Nucleus accumbens (tissue), 56 donors: ENCODE measurements around the gene GRIP1.

Source experiments
- DNase-seq, 56 donors: peaks; one replicate each; lab custom pipeline; 2025; lab: John Stamatoyannopoulos, UW

The GRIP1 gene

DNA sequence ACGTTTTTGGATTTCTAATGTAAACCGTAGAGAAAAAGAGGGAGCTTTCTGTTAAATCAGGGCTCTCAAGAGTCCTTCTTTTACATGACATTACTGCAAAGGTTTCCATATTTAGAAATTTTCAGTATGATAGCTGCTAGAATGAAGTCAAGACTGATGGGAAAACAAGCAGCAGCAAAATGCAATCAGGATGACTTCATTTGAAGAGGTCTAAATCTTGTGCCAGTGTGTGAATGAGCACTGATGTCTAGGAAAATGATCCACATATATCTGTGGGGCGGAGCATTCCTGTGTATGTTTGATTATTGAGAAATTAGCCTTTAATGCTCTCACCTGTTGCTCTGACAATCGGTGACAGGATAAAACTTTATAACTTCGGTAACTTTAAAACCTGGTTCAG, 73.6 kb downstream of the GRIP1 start:
- DNase-seq: no peak

DNA sequence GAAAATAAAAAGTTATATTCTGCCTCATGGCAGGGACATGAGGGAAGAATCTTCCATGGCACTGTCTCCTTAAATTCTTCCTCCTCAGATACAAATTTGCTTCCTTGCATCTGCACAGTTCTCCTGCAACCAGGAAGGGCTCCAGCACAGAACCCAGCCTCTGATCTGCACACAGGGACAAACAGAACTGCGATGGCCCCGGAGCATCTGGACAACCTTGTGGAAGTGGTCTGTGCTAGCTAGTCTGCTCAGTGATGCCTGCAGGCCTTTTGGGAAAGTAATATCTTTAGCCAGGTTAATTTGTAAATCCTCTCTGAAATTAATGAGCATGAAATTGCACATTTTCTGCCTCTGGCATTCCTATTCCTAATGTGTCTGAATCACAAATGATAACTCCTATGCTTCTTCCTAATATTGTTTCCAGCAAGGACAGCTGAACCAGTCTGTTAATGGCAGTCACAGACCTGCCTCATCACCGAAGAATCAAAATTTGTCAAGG, 74.8 kb downstream of the GRIP1 start:
- no peak for DNase-seq

DNA sequence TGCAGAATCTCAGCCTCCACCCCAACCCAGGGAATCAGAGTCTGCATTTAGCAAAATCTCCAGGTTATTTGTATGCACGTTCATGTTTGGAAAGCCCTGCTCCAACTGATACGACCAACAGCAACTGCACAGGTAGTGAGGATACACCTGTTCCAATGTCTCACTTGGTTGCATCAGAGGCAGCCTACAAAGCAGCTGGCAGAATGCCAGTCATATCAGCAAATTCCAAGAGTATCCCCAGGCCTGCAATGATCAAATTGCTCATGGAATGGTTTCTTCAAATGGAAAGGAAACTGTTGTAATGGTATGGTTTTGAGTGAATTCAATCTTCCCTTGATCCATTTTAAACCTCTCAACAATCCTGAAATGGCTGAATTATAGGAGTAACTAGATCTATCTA, 75.4 kb downstream of the GRIP1 start:
- no peak for DNase-seq

GRCh38 chr12:66602483-66603143, 76.3 kb downstream of the GRIP1 start:
- DNase-seq: no peak

DNA sequence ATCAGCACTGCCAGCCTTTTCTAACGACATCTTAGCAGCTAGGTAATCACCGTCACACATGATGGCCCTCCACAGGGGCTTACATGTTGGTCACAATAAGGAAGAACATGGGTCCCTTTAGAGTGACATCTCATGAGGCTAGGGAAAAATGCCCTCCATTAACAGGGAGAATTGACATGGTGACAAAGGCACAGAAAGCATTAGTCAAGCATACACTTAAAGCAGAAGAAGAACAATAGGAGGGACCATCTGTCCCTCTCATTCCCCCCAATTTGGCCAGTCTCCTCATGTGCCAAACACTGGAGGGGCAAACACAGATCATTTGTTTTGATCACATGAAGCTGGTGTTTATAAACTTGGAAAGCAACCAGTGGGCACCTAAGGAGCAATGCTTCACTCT, 78.0 kb downstream of the GRIP1 start:
- no peak for DNase-seq

DNA sequence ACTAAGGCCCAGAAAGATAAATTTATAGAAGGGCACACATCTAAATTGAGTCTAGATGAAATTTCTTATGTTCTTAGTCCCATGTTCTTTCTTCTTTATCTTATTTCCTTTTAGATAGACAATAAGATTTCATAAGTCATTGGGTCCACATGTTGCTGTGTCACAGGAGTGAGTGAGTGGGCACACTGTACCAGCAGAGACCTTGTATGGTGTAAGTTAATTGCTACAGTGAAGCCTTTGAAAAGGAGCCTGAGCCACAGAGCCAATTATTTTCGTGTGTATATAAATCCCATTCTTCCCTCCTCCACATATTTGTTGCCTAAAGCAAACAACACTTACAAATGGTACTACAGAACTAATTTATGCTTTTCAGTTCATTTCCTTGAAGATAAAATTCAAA, 79.1 kb downstream of the GRIP1 start:
- DNase-seq: no peak

GRCh38 chr12:66598608-66599007, 80.3 kb downstream of the GRIP1 start:
- no peak for DNase-seq

DNA sequence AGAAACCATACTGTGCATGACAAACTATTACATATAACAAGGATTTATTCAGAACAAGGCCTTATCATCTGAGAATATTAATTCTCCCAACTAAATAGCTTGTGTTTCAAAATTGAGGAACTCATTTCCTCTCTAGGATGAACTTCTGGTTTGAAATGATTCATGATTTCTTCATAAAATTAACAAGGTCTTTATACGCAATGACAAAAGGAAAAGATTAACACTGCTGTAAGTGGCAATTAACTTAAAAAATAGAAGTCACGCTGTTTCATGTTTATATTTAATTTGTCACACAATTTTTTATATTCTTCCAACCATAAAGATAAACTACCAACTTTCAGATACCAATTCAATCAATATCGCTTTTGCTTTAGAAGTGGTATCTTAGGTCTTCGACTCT, 80.8 kb downstream of the GRIP1 start:
- no peak for DNase-seq

DNA sequence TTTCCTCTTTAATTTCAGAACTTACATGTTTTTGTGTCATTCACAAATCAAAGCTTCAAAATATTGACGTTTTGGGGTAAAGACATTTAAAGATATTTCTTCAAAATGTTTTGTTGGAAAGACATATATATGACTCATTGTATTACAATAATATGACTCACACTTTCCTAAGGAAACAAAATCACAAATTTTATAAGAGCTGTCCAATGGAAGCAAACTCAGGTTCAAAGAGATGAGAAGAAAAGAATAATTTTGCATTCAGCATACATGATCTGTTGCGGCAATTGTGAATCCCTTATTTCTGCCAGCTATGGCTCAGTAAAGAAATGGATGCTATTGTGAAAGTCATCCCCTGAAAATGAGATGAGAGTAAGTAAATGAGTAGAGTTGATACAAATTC, 82.7 kb downstream of the GRIP1 start:
- DNase-seq: no peak

- DNase-seq: no peak
These were observed 84.2 kb downstream of the GRIP1 start for GRCh38 chr12:66594688-66595087.

- peak in 2 of 56 donors; percentile 0 for DNase-seq
These were observed 88.4 kb downstream of the GRIP1 start for GRCh38 chr12:66590275-66590985.

GRCh38 chr12:66589095-66589494, 89.8 kb downstream of the GRIP1 start:
- DNase-seq: no peak

DNA sequence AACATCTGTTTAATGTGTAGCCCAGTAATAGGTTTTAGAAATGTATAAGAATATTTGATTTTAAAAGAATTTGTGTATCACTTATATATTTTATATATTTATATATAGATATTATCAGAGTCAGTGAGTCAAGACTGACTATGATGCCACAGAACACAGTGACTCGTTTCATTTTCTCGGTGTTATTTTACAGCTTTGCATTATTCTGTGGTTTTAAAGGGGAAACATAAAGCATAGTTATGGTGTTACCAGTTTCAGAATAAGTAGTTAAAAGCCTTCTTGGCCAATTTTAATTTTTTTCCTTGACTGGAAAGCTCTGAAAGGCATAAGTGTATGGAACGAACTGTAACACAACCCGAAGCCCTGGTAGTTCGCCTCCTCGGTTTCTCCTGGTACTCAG, 91.0 kb downstream of the GRIP1 start:
- DNase-seq: no peak

GRCh38 chr12:66584673-66585072, 94.2 kb downstream of the GRIP1 start:
- DNase-seq: no peak

GRCh38 chr12:66573605-66574004, 105.3 kb downstream of the GRIP1 start:
- no peak for DNase-seq

- DNase-seq: no peak
These were observed 106.0 kb downstream of the GRIP1 start for GRCh38 chr12:66572845-66573244.

GRCh38 chr12:66571361-66571915, 107.4 kb downstream of the GRIP1 start:
- no peak for DNase-seq

DNA sequence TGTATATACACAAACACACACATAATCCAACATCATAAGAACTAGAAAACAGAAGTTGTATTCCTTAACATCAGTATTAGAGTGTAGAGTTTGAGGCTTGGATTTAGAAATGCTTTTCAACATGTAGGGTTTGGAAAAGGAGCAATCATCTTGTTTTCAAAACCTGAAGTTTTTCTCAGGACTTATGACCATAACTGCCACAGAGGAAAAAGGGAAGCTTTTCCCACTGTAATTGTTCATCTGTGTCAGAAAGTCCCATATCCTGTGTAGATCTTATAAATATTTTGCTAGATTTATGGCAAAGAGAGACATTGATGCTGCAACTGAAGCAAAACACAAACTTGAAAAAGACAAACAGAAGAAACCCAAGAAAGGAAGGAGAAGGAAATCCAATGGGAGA, 115.7 kb downstream of the GRIP1 start:
- no peak for DNase-seq

DNA sequence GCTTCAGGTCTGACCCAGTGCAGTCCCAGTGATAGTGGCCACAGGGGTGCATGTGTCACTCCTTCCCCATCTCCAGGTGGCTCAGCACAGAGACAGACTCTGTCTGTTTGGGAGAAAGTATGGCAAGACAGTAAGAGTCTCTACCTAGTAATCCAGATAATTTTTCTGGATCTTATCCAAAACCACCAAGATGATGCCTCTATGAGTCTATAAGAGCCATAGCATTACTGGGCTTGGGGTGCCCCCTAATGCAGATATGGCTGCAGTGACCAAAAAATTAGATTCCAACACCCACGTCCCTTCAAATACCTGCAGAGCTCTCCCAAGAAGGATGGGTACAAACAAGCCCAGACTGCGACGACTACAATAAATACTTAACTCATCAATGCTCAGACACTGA, 123.8 kb downstream of the GRIP1 start:
- DNase-seq: no peak

DNA sequence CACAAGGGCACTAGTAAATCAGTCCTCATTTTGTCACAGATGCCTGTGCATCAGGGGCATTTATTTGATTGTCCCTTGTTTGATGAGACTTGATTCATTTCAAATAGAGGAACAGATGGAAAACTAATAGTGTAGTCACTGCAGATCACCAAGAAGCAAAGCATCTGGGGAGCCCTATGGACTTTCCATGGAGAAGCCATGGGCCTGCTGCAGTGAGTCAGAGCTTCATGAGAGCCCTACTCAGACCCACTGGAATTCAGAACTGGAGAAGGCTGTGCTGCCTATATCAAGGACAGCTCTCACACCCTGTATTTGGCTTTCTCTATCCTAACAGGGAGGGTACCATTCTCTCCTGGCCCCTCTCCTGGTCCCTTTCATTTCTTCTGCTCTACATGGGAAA, 126.2 kb downstream of the GRIP1 start:
- DNase-seq: no peak

DNA sequence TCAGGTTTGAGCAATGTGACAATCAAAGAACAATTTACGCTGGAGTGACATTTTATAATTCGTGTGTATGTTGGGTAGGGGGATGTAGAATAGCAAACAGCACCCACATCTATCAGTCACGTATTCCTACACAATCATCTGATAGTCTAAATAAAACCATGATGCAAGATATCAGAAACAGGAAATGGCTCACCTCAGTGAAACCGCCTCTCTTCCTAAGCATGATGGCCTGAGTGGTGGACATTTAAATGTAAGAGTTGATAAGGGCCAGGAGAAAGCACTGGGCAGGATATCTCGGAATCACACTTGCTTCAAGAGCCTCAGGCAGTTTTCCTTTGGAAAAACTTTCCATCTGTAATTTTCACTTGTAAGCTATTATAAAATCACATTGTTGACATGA, 128.2 kb downstream of the GRIP1 start:
- no peak for DNase-seq

GRCh38 chr12:66549050-66549389, 129.9 kb downstream of the GRIP1 start:
- no peak for DNase-seq
